Mesenteric fat pad (tissue), 1 donor: ENCODE measurements around the gene GPRC5B. TPM values are rescaled to one million over a fixed set of nuclear protein-coding genes. Genes with fewer than 3 reads are reported as not detected.

ENCODE experiments used
- DNase-seq: peaks from one replicate; pipeline ENCODE4 v3.0.0-alpha.2; 2020; ENCODE audit warnings: low spot score
- total RNA-seq: library from RNA; stranded (reverse); fragmentation: NEBNext Ultra II Directional; extraction: Animal tissue kit (Norgen Biotek cat#: 25700); gene quantifications from one replicate; pipeline ENCODE4 v1.2.1, GENCODE V29; 2021
- donor health status: DM: yes; HTN: yes; CAD: no.

The GPRC5B gene
- total RNA-seq, 1 donor from 2014 or later, result 33.1 TPM

DNA sequence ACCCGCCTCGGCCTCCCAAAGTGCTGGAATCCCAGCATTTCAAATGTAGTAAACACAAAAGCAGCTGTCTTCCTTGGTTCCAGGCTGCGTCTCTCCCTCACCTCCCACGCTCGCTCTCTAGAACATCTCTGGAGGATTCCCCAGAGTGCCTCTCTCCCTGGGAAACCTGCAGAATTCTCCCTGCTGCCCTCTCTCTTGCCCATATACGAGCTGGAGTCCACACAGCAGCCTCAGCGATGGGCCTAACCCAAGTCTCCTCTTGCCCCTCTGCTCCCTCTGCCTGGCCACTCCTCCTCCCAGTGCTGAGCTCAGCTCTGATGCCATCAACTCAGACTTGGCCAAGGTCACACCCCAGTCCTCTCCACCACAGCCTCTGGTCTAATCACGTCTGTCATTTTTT lies 10.6 kb downstream of the GPRC5B start:
- DNase-seq, result no peak

DNA sequence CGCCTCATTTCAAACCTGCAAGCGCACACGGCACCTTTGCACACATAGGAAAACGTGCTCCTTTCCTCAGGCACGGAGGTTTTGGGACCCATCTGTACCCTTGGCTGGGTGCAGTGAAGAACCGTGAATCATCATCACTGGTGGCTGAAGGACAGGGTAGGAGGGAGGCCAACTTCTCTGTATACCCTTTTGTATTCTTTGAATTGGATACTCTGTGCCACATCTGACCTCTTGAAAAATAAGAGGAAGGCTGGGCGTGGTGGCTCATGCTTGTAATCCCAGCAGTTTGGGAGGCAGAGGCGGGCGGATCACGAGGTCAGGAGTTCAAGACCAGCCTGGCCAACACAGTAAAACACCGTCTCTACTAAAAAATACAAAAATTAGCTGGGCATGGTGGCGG lies 11.7 kb downstream of the GPRC5B start:
- DNase-seq, result no peak

DNA sequence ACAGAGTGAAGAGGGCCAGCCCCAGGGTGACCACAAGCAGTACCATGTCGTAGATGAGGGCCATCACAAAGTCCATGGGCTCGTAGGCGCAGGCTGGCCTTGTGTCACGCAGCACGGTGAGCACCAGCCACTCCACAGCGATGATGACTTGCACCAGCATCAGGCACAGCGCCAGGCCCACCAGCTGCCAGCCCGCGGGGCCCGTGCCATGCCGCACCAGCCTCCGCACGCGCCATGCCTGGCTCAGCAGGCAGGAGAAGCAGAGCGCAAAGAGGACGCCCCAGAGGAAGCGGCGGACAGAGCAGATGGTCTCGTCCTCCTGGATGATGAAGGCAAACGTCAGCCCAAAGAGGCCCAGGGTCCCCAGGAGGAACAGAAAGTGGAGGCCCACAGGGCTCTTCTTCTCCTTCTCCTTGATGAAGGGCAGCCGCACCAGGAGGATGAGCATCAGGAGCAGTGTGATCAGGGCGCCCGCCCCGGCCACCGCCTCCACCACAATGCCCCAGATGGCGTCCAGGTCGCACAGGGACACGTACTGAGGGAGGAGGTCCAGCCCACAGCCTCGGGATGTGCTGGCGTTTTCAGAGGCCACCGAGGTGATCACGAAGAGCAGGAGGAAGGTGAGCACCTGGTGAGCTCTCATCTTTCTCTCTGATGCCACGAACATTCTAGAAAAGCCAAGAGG lies 12.3 kb downstream of the GPRC5B start:
- DNase-seq, result no peak

DNA sequence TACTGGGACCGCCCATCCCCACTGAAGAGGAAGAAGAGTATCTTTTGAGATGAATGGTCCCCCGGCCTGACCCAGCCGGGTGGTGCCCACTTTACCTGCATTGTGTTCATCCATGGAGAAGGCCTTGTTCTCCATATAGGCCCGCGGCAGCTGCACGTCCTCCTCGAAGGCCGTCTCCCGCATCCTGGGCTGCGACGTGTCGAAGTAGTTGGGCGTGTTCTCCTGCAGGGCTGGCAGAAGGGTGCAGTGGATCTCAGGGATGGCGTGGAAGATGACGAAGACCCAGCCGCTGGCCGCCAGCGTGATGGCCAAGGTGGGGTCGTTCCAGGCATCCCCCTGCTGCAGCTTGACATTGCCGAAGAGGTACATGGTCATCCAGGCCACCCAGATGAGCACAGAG lies 12.9 kb downstream of the GPRC5B start:
- no peak for DNase-seq

DNA sequence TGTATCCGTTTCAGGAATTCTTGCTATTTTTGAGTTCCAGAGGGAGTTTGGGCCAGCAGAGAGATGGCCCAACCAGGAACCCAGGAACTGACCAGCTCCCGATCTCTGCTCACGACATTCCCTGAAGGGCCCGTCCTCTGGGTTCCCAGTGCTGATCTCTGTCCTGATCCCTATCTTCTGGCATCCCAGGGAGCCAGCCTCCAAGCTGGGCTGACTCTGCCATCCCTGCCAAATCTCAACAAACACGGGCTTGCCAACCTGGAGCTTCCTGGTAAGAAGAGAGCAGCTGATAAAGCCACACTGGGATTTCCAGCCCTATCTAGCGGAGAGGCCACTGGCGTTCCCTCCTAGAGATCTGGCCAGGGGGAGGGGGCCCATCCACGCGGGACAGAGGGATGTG lies 16.2 kb downstream of the GPRC5B start:
- DNase-seq, result no peak

DNA sequence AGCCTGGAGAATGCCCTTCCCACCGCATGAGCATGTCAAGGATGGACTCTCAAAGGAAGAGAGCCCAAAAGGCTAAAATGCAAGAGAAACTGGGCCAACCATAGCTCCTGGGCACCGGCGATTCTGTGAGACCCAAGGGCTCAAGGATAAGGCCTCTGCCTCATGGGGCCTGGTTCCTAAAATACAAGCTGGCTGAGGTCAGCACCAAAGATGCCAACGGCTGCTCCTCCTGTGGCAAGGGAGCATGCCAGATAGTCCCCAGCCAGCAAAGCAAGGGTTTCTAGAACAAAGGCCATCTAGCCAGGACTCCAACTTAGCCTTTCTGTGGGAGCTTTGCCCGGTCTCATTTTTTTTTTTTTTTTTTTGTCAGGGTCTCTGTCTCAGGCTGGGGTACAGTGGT lies 20.1 kb downstream of the GPRC5B start:
- no peak for DNase-seq

DNA sequence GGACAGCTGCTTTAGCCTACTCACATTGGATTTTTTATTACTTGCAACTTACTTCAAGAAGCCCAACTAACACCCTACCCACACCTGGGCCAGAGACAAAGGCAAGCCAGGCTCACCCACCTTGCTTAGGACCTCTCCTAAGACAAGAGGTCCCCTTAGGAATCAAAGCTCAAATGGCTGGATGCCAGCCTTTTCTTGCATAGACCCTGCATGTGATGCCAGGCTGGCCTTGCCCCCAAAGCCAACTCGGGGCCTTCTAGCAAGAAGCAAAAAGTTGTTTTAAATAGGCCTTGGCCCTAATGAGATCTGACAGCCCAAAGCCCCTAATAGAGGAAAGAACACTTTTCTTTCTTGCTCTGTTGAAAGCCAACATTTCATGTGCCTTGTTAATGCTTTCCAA lies 20.7 kb downstream of the GPRC5B start:
- no peak for DNase-seq

DNA sequence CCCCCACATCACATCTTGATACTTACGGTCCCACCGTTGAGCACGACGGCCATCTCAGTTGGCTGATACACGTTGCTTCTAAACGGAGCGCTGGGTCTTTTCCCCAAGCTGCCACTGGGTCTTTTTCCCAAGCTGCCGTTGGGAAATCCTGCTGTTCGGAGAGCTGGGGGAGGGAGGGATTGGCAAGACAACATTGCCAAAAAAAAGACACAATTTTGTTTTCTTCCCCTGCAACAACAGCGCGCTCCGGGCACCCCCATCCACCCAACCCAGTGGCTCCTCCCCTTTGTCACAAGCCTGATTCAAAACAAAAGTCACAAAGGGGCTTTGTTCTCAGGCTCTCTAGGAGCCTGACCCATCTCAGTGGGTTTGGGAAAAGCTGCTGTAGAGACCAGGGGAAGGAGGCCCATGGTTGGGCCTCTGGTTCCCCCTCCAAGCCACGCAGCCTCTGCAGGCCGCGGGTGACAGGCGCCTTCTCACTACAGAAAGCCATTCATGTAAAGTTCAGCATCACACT lies 22.8 kb downstream of the GPRC5B start:
- no peak for DNase-seq

DNA sequence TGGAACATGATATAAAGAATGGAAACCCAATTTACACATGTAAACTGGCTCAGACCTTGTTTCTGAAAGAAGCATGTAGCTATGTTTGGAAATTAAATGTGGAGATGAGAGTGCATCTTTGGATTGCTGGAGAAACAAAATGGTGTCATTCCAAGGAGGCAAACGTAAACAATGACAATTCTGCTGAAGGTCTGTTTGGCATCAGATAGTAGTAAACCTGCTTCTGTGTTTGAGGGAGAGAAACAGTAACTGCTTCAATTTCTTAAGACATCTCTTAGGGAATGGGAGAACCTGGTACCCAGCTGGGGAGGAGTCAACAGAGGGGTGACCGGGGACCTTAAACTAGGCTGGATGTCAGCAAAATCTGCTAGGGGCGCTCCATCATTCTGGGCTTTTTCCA lies 23.5 kb downstream of the GPRC5B start:
- DNase-seq, result no peak

DNA sequence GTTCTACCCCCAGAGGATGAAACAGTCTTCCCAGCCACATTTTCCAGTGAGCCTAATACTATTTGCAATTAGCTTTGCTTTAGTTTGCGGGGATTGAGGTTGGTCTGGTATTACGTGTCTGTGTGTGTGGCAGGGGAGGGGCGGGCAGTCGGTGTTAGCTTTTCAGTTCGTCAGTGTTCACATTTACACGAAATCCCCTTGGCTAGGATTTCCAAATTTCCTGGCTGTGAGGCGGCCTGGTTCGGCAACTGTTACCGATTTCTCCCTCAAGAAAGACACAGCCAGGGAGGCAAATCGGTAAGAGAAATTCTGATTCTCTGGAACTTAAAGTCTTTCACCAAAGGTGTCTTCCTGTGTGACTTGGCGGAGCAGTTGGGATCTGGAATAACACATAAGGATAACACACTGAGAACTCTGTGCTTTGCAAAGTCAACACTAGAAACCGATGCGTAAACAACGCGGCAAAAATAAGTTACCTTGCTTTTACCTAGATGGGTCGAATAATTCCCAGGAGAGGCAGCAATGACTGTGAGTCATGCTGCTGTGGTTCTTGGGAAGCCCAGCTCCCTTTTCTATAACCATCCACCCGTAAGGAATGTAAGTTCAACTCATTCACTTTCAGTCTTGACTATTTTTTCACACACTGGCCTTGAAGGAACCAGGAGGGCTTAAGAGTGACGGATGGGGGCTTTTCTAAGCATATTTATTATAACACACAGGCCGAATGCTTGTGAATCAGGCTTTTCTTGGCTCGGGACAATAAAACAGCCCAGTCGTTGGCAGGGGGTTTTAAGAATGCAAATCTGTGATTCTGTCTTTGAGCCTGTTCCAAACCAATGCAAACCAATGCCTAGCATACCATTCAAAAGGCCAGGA lies 24.2 kb downstream of the GPRC5B start:
- DNase-seq, result no peak

DNA sequence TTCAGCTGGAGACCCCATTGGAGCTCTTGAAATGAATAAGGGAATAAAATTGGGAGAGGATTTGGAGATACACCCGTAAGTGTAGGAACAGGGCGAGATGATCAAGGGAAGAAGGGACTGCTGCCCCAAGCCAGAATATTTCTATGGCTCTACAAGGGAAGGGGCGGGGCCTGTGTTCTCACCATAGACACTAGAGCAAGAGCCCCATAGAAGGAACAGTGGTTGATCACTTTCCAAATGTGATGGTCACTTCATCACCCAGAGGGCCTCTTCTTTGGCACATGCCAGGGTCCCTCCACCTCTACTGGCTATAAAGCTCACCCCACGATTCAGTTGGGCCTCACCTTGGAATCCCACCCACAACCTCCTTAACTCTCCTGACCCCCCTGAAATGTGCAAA lies 25.0 kb downstream of the GPRC5B start:
- no peak for DNase-seq

DNA sequence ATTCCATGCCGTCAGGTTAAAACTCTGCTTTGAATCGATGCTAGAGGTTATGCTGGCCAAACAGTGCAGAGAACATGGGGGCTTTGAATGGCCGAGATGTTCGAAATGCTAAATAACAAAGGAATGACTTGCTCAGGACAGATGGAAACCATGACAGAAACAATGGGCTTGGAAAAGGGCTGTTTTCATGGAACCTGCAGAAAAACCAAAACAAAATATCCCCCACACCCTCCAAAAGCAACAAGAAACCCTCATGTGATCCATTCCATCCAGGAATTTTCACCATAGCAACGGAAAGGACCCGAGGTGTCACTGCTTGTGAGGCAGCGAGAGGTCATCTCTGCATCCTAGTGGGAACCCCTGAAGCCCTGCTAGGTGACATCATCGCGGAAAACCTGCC lies 25.5 kb downstream of the GPRC5B start:
- no peak for DNase-seq

DNA sequence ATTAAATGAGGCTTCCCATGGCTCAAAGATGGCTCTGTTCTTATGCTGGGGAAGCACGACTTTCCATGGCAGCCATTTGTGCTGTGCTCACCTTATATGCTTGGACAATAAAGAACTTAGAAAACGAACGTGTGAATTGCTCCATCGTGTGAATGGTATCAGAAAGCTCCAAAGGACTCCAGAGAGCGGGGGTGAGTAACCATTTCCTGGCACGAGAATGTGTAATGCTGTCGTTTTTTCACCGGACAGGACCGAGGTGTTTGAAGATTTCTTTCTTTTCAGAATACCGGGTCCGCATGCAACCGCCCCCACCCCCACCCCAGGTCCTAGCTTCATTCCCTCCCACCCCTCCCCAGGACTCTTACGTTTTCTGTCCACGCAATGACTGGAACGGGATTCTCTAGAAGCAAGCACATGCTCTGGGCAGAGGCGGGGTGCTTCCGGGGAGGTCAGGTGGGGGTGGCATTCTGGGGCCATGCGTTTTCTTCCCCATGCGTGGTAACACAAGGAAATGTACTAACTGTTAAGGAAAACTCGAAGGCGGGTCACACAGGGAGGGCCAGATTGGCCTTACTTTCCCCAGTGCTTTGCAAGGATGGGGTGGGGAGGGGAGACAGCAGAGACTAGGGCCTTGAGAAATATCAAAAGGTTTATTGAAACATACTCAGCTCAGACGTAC lies 26.2 kb downstream of the GPRC5B start:
- DNase-seq, result no peak

DNA sequence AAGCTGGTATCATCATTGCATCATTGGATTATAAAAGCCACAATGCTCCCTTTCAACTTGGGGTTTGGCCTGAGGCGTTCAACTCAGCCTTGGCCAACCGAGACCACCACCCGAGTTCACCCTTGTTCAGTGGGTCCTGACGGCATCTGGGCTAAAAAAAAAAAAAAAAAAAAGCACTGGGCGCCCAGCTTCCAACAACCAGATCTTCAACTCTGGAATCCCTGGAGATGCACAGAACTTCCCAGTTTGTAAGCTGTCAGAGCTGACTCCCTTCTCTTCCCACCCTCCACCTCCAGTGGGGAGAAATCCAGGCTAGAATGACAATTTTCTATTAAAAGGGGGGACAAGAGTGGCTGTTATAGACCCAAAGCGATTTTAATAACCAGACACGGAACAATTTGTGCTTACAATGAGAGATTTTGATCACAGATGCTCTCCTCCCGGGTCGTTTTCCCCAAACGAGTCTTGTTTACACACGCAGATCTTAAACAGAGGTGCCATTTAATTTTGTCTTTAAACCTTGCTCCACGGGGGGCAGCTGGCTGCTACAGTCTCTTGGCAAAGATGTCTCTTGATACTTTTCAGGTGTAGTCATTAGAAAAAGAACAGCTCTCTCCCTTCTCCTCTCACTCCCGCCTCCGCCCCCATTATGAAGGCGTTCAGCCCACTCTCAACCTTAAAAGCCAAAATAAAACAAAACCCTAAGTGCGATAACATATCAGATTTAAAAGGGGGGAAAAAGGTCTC lies 26.9 kb downstream of the GPRC5B start:
- no peak for DNase-seq

DNA sequence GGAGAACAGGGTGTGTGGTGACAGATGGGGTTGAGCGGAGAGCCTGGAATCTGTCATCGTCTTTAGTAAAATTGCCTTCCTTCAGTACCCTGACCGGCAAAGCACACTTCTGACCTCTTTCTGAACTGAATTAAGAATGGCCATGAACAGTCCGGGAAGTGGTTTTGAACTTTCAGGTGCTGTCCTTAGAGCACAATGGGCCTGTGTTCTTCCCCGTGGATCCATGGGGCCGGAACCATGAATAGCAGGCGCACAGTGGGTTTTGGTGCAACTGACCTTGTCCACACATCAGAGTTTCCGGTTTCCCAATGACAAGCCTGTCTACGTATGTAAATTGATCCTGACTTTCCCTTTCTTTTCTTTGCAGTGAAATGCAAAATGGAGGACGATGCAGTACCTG lies 28.5 kb downstream of the GPRC5B start:
- DNase-seq, result no peak

DNA sequence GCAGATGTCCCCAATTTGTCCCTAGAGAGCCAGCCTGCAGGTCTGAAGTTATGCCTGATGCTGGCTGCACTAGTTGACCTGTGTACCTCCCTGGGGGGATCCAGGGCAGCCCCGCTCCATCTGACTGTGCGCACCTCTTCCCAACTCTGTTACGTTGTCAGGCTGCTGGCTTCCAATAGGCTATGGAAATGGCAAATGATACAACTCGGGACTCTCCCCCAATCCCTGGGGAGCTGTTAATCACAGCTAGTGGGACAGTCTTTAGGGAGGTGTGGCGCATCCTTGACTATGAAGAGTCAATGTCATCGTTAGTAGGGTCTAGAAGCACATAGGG lies 30.1 kb downstream of the GPRC5B start:
- DNase-seq, result no peak

DNA sequence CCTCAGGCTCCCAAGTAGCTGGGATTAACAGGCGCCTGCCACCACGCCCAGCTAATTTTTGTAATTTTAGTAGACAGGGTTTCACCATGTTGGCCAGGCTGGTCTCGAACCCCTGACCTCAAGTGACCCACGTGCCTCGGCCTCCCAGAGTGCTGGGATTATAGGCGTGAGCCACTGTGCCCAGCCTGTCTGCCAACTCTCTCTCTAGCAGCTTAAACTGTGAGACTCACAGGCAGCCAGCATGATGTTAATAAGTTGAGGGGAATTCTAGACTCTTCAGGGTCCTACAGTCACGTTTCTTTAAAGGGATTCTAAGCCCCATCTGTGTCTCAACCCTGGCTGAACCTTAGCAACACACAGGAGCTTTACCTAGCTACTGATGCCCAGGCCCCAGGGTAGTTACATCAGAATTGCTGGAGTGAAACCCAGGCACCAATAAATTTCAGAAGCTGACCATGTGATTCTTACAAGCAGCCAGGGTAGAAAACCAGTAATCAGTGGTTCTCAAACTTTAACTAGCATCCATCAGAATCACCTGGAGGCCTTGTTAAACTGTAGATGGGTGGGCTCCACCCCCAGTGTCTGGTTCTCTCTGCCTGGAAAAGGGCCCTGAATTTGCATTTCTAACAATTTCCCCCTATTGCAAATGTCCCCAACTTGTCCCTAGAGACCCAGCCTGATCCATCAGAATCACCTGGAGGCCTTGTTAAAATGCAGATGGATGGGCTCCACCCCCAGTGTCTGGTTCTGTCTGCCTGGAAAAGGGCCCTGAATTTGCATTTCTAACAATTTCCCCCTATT lies 30.7 kb downstream of the GPRC5B start:
- DNase-seq, result no peak

DNA sequence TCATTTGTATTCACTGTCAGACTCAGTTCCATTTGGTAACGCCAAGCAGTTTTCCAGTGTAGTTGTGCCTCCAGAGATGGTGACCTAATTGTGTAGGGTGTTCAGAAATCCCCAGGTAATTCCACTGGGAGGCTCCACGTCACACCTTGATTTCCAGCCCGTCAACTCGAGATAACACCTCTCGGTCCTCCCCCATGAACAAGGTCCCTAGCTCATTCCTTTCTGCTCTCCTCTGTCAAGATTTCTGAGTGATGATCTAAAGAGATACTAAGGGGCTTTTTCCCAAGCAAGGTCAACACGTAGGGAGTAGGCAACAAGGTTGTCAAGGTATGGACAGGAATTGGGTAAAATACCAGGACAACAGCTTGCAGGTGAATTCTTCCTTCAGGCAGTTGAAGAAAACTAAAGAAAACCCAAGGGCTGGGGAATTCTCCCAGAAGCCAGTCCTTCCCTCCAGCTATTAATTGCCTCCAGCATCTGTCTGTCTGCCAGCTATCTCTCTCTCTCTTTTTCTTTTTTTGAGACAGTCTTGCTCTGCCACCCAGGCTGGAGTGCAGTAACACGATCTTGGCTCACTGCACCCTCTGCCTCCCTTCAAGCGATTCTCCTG lies 31.4 kb downstream of the GPRC5B start:
- no peak for DNase-seq

DNA sequence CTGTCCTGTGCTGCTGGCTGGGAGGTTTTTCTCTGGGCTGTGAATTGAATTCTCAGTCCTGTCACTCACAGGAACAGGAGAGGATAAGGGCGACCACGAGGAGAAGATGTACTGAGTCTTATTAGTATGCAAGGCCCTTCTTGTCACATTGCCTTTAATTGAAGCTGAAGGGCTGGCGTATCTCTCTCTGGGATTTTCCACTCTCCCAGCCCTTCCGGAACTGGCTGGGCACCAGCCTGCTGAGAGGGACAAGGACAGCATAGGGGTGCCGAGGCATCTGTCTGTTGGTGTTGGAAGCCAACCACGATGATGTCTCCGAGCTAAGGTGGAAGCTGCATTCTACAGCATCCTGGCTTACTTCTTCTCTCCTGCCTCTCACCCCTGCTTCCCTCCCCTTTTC lies 33.2 kb downstream of the GPRC5B start:
- no peak for DNase-seq

DNA sequence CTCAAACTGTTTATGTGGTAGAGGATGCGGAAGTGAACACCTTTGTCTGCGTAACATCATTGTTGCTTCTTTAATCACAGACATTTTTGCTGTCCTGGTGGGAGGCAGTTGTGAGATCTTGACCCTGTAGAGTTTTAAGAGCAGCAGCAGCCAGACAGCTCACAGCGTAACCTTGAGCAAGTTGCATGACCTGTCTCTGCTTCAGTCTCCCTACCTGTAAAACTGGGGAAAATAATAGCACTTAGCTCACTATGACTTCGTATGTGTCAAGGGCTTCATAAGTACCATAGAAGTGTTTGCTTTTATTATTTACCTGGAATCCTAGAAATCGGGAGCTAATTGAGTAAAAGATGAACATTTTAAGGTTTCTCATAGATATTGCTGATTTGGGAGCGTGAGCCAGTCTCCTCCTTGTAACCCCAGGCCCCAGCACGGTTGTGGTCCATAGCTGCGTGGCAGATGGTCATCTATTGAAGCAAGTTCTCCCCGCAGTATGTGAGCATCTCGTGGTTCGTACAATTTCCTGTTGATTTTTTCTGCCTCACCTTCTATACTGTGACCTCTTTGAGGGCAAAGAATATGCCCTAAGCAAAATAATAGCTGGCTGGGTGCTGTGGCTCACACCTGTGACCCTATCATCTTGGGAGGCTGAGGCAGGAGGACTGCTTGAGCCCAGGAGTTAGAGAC lies 34.4 kb downstream of the GPRC5B start:
- no peak for DNase-seq
